Activated CD8-positive, alpha-beta memory T cell treated with anti-CD3 and anti-CD28 coated beads for 36 hours (primary cell): ENCODE measurements around the gene DNAJB11. TPM values are rescaled to one million over a fixed set of nuclear protein-coding genes. Genes with fewer than 3 reads are reported as not detected.
"Not testable (repeated sequence)": the region's sequence is repeated elsewhere in the genome, so short reads cannot be mapped to it uniquely, and the experiment has no call there.

Source experiments
- CTCF ChIA-PET: fragments of 350-600 bp; sonication (Branson Sonifier 250); formaldehyde crosslinking; loops from one replicate; lab custom pipeline; 2021; ENCODE audit warnings: antibody characterized with exemption; lab: Charles Lee
- POLR2A ChIA-PET: fragments of 350-600 bp; sonication (Branson Sonifier 250); formaldehyde crosslinking; loops from one replicate; lab custom pipeline; 2021; ENCODE audit warnings: antibody characterized with exemption; lab: Charles Lee
- total RNA-seq, 2 experiments: library from RNA; stranded (reverse); gene quantifications; one replicate each; pipeline ENCODE4 v1.2.3, GENCODE V29; 2021

DNAJB11 gene
- total RNA-seq, result 10 to 100 TPM; 58.7 to 60.3 TPM

GRCh38 chr3:186570096-186570940 is at the start of gene DNAJB11:
TSS of gene DNAJB11 (plus strand) at chr3:186570720. CDS start at chr3:186570898, 178 bp downstream.
- ChIA-PET POLR2A (interaction anchor here (0.5 to 4.2 kb wide), 14 partner anchors 47 to 984 kb away, joined by 3 to 20 read pairs (median 5); partner anchors contain the start of genes EIF4A2, SENP2 and TRA2B), CTCF (interaction anchor here (1.3 to 3.3 kb wide), 2 partner anchors 45 to 627 kb away, joined by 3 to 18 read pairs; no protein-coding TSS in a partner anchor)

- POLR2A ChIA-PET, result no interaction called here
- CTCF ChIA-PET, result interaction anchor here (1.0 to 2.9 kb wide), 3 partner anchors 8 to 14 kb away, joined by 3 to 15 read pairs (median 4); no protein-coding TSS in a partner anchor
Observed at GRCh38 chr3:186520957-186521842, 49.3 kb upstream of the DNAJB11 start.

DNA sequence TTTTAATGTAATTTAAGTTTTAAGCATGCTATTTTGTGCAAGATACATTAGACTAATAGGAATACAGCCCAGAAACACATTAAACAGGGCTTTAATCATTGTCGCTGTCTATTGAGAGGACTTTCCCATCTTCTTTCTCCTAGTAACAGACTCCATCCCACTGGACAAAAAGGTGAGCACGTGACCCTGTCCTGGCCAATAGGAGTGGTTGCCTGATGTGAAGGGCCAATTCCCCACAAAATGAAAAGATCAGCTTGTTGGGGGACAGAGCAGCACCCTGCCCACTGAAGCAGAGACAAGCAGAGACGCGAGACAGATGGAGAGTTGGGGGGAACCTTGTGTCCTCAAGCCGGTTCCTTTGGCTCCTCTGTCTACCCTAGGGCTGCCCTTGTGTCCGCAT is 47.5 kb upstream of the DNAJB11 start:
- ChIA-PET CTCF (no interaction called here), POLR2A (no interaction called here)

- ChIA-PET CTCF (no interaction called here), POLR2A (no interaction called here)
Observed at GRCh38 chr3:186523434-186523833, 47.1 kb upstream of the DNAJB11 start.

DNA sequence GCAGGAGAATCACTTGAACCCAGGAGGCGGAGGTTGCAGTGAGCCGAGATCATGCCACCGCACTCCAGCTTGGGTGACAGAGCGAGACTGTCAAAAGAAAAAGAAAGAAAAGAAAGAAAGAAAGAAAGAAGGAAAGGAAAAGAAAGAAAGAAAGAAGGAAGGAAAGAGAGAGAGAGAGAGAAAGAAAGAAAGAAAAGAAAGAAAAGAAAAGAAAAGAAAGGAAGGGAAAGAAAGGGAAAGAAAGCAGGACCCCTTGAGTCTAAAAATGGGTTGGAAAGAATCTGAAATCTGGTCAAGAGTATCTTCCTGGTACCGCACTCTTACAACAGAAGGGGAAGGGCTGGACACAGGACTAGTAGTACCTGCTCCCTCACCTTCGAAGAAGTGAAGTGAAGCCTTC is 45.9 kb upstream of the DNAJB11 start:
- POLR2A ChIA-PET, result no interaction called here
- CTCF ChIA-PET, result interaction anchor here (0.7 kb wide), 1 partner anchor 1799 kb away, joined by 4 read pairs; no protein-coding TSS in a partner anchor

DNA sequence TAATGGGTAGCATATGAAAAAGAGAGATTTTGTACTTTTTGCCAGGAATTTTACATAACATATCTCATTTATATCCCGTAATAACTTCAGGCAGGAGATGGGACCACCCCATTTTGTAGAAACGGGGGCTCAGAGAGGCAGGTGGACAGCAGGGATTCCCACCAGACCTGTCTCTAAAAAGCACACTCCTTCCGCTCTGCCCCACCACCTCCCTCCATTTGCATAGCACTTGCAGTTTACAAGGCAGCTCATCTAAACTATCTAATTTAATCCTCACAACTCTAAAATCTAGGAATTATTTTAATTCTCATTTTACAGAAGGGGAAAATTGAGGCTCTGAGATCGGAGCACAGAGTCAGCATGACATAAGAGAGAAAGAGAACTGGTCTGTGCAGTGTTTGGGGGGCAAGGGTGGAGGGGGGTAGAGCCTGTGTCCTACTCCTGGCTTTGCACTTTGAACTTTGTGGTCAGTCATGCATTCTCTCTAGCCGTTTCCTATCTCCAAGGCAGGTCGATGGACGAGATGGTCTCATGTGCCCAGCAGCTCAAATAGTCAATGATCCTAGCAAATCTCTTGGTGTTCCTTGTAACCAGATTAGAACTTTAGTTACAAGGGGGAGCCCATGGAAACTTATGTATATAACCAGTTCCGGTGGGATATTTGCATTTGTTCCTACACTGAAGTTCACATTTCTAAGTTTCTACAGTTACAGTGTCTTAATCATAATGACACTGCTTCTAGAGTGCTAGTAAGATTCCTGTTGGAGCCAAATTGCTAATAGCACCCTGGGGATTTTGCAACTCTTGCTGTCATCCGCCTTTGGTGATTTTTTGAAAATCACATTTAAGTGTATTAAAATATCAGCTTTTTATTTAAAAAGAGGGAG is 44.9 kb upstream of the DNAJB11 start:
- POLR2A ChIA-PET, result no interaction called here
- CTCF ChIA-PET, result no interaction called here

DNA sequence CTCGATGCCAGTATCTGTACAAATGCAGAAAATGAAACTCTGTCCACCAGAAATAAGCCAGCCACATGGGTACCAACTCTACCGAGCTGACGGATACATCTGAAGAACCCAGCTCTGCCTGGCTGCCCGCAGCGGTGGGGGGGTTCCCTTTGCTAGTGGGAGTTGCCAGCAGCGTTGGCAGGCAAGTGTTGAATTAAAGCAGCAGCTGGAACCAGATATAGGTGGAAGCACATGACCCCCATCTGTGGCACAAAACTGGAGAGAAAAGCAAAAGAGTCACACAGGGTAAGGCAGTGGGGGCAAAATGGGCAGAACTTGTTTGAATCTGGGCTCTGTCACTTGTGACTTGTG is 44.3 kb upstream of the DNAJB11 start:
- ChIA-PET POLR2A (no interaction called here), CTCF (no interaction called here)

DNA sequence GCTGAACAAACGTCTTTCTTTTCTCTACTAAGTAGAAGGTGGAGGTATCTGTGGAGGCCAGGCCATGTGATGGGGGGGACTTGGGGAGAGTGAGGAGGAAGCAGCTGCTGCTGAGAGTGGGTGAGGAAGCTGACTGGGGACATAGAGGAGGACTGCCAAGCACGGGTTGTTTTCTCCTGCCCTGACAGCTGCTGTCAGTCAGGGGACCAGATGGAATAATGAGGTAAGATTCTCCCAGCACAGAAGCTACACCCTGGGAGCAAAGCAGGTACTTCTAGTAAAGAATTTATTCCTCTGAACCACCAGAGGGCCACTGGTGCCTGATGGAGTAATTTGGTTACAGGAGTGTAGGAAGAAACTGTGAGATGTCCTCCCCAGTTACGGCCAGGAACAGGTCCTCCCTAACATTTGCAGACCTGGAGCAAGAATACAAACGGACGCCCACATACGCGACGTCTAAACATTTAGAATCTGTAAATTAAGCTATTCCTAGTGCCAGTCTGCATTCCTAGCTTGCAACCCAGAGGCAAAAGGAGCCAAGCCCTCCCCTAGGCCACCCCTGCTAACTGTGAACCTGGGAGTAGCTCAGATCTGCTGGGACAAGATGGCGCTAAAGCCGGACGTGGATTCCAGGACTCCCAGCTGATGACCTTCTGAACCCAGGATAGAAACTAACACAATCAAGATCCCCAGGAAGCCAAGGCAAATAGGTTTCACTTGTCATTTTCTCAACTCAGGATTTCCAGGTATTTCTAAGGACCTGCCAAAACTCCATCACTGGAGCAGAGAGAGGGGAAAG is 41.1 kb upstream of the DNAJB11 start:
- ChIA-PET CTCF (interaction anchor here (0.6 to 1.8 kb wide), 2 partner anchors 61 to 270 kb away, joined by 4 to 5 read pairs; no protein-coding TSS in a partner anchor), POLR2A (no interaction called here)

DNA sequence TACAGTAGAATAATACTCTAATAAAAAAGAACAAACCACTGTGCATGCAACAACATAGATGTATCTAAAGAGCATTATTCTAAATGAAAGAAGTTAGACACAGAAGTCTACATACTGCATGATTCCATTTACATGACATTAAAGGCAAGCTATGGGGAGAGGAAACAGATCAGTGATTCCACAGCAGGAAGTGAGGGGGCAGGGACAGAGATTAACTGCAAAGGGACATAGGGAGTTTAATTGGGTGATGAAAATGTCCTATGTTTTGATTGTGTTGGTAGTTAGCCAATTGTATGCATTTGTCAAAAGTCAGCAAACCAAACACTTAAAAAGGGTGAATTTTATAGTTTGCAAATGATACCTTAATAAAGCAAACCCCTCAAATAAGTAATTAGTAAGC is 40.1 kb upstream of the DNAJB11 start:
- ChIA-PET CTCF (interaction anchor here (0.6 to 1.8 kb wide), 3 partner anchors 12 to 478 kb away, joined by 3 to 6 read pairs (median 4); no protein-coding TSS in a partner anchor), POLR2A (no interaction called here)

DNA sequence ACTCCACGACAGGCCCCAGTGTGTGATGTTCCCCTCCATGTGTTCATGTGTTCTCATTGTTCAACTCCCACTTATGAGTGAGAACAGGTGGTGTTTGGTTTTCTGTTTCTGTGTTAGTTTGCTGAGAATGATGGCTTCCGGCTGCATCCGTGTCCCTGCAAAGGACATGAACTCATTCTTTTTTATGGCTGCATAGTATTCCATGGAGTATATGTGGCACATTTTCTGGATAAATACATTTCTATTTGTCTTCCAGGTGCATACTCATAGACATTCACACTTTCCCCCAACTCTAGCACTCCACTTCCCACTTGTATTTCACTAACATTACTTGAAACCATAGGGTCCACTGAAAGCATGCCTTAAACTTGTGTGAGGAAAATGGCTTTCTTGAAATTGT is 38.8 kb upstream of the DNAJB11 start:
- POLR2A ChIA-PET, result not testable (repeated sequence)
- CTCF ChIA-PET, result interaction anchor here (0.9 kb wide), 1 partner anchor 10 kb away, joined by 4 read pairs; no protein-coding TSS in a partner anchor

DNA sequence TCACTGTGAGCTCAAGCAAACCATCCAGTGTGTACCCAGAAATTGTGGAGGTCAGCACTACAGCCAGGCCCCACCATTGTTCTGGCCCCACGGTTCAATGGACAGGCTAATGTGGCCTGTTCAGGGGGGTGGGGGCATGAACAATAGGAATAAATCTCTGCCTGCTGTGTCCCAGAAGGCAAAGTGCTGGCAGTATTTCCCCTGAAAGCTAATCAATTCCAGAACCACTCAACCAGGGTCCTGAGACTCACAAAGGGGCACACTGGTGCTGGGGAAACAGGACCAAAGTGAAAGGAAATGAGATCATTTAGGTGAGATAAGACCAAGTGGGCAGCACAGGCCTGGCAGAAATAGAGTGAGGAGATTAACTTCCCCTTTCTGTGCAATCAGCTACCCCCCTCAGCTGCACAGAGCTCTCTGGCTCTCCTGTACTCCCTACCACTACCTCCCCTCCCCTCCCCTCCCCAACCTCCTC is 37.9 kb upstream of the DNAJB11 start:
- CTCF ChIA-PET, result interaction anchor here (0.5 to 1.0 kb wide), 5 partner anchors 11 to 579 kb away, joined by 3 to 4 read pairs (median 4); no protein-coding TSS in a partner anchor
- POLR2A ChIA-PET, result no interaction called here

DNA sequence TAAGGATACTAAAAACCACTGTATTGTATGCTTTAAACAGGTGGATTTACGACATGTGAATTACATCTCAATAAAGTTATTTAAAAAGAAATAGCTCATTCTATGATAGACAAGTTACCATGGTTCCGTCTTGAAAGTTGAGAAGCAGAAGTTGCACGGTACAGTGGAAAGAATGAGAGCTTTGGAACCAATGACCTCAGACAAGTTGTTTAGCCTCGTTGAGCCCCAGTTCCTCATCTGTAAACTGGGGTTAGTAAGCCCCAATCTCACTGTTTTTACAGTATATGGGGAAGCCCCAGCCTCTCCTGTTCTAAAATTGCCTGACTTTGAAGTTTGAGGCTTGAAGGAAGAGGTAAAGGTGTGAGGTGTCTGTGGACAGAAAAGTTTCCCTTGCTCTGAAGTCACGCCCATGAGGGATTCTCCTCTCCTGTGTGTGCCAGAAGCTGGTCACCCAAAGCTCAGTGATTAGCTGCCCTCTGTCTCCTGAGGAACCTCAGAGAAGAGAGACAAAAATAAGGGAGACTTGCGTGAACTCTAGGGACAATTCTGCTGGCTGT is 36.3 kb upstream of the DNAJB11 start:
- CTCF ChIA-PET, result interaction anchor here (0.7 to 3.4 kb wide), 6 partner anchors 14 to 551 kb away, joined by 3 to 15 read pairs (median 6); no protein-coding TSS in a partner anchor
- POLR2A ChIA-PET, result interaction anchor here (0.7 kb wide), 1 partner anchor 15 kb away, joined by 4 read pairs; no protein-coding TSS in a partner anchor

DNA sequence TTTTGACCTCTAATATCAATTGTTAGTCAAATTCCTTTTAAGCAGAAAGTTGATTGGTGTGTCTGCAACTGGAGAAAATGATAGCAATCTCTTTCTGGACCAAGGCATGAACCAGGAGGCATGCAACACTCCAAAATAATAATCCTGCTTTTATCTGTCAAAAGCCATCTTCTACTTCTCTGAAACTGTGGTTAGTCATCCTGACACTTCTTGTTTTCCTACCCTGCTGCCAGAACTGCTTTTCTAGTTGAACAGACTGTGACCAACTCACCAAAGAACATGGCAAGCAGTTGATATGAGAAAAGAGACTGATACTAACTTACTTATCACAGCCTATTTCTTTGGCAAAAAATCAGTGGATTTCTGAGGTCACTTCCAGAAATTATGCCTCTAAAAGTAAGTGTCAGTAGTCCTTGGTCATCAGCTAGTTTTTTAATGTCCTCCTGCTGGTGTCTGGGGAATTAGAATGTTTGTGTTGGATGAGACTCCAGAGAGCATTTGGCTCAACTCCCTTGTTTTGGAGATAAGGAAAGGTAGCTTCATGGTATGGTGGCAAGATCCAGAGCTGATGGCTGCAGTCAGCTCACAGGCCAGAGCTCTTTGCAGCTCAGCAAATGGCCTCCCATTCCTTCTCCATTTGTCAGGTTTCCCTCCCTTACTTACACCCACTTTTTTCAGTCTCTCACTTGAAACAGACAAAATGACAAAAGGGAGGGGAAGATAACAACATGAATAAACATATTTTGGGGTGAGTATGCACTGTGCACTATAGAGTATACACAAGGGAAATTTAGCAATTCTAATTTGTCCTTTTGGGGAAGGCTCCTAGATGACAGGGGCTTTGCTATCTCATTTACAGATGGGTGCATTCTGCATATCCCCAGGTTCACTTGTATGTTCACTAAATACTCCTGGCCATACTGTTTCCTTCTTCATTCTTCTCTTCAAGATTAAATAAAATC is 33.4 kb upstream of the DNAJB11 start:
- ChIA-PET POLR2A (no interaction called here), CTCF (interaction anchor here (0.6 to 2.4 kb wide), 5 partner anchors 13 to 560 kb away, joined by 3 to 6 read pairs (median 4); no protein-coding TSS in a partner anchor)

- POLR2A ChIA-PET, result no interaction called here
- CTCF ChIA-PET, result interaction anchor here (0.6 to 3.4 kb wide), 5 partner anchors 78 to 595 kb away, joined by 3 to 24 read pairs (median 7); no protein-coding TSS in a partner anchor
Observed at GRCh38 chr3:186538779-186539178, 31.7 kb upstream of the DNAJB11 start.

- ChIA-PET CTCF (interaction anchor here (0.5 to 3.4 kb wide), 24 partner anchors 15 to 612 kb away, joined by 3 to 24 read pairs (median 4); no protein-coding TSS in a partner anchor), POLR2A (interaction anchor here (0.7 to 1.4 kb wide), 2 partner anchors 516 to 602 kb away, joined by 3 to 5 read pairs; partner anchors contain the start of gene TRA2B)
Observed at GRCh38 chr3:186540221-186540834, 30.2 kb upstream of the DNAJB11 start.
